ENCODE results near the gene TSC22D1.

DNA sequence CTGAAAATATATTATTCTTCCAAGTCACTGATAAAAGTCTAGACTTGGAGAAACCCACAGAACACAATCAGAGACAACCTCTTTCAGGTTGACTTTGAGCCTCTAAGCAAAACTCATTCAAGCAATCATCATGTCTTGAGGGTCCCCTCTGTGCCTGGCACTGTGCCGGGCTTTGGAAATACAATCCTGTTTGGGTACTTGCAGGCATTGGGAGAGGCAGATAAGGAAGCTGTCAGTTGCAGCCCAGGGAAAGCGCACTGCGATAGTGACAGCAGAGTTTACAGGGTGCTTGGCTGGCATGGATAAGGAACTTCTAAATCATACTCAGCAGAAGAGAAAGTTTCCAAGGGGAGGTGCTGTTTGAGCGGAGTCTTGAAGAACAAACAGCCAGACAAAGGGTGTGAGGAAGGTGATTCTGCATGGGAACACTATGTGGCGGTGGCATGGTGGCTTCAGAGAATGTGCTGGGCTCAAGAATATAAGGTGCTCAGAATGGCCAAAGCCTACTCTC lies 193.4 kb downstream of the TSC22D1 start:
- TF ChIP-seq MAFK (IDR thresholded peaks at IDR 0.05; ENCODE audit: low read depth, low read length), result no peak
- TF ChIP-seq, protein P1, sequence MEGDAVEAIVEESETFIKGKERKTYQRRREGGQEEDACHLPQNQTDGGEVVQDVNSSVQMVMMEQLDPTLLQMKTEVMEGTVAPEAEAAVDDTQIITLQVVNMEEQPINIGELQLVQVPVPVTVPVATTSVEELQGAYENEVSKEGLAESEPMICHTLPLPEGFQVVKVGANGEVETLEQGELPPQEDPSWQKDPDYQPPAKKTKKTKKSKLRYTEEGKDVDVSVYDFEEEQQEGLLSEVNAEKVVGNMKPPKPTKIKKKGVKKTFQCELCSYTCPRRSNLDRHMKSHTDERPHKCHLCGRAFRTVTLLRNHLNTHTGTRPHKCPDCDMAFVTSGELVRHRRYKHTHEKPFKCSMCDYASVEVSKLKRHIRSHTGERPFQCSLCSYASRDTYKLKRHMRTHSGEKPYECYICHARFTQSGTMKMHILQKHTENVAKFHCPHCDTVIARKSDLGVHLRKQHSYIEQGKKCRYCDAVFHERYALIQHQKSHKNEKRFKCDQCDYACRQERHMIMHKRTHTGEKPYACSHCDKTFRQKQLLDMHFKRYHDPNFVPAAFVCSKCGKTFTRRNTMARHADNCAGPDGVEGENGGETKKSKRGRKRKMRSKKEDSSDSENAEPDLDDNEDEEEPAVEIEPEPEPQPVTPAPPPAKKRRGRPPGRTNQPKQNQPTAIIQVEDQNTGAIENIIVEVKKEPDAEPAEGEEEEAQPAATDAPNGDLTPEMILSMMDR (conservative IDR thresholded peaks at IDR 0.05; ENCODE audit: low read depth, low read length), result no peak
- TF ChIP-seq RFX5 (IDR thresholded peaks at IDR 0.05; ENCODE audit: low read depth, low read length), result no peak
- no peak for TF ChIP-seq MXI1 (IDR thresholded peaks at IDR 0.05; ENCODE audit: borderline replicate concordance, low read depth, low read length)

Data from IMR-90 (cell line).